ENCODE results near the gene CFAP299.
"Not testable (repeated sequence)": the region's sequence is repeated elsewhere in the genome, so short reads cannot be mapped to it uniquely, and the experiment has no call there.

Gene CFAP299

GRCh38 chr4:80439294-80440061 lies 103.9 kb downstream of the CFAP299 start:
- not testable (repeated sequence) for DNase-seq (ENCODE audit: low read depth in 2 of 3, low spot score in 1 of 3)

- DNase-seq (ENCODE audit: low read depth in 2 of 3, low spot score in 1 of 3) = no peak
Measured at GRCh38 chr4:80446248-80446647, 110.7 kb downstream of the CFAP299 start.

GRCh38 chr4:80446664-80447063 lies 111.1 kb downstream of the CFAP299 start:
- DNase-seq (ENCODE audit: low read depth in 2 of 3, low spot score in 1 of 3) = no peak

GRCh38 chr4:80447493-80447892 lies 112.0 kb downstream of the CFAP299 start:
- no peak for DNase-seq (ENCODE audit: low read depth in 2 of 3, low spot score in 1 of 3)

GRCh38 chr4:80448056-80448455 lies 112.5 kb downstream of the CFAP299 start:
- DNase-seq (ENCODE audit: low read depth in 2 of 3, low spot score in 1 of 3) = no peak

GRCh38 chr4:80452055-80452454 lies 116.5 kb downstream of the CFAP299 start:
- no peak for DNase-seq (ENCODE audit: low read depth in 2 of 3, low spot score in 1 of 3)

- no peak for DNase-seq (ENCODE audit: low read depth in 2 of 3, low spot score in 1 of 3)
Measured at GRCh38 chr4:80452768-80453167, 117.2 kb downstream of the CFAP299 start.

GRCh38 chr4:80454040-80454439 lies 118.5 kb downstream of the CFAP299 start:
- no peak for DNase-seq (ENCODE audit: low read depth in 2 of 3, low spot score in 1 of 3)

GRCh38 chr4:80454556-80454955 lies 119.0 kb downstream of the CFAP299 start:
- no peak for DNase-seq (ENCODE audit: low read depth in 2 of 3, low spot score in 1 of 3)

GRCh38 chr4:80459918-80460473 lies 124.5 kb downstream of the CFAP299 start:
- DNase-seq (ENCODE audit: low read depth in 2 of 3, low spot score in 1 of 3) = no peak

GRCh38 chr4:80461412-80461811 lies 125.9 kb downstream of the CFAP299 start:
- no peak for DNase-seq (ENCODE audit: low read depth in 2 of 3, low spot score in 1 of 3)

- no peak for DNase-seq (ENCODE audit: low read depth in 2 of 3, low spot score in 1 of 3)
Measured at GRCh38 chr4:80462621-80463091, 127.1 kb downstream of the CFAP299 start.

- no peak for DNase-seq (ENCODE audit: low read depth in 2 of 3, low spot score in 1 of 3)
Measured at GRCh38 chr4:80463509-80463908, 128.0 kb downstream of the CFAP299 start.

GRCh38 chr4:80465238-80465637 lies 129.7 kb downstream of the CFAP299 start:
- no peak for DNase-seq (ENCODE audit: low read depth in 2 of 3, low spot score in 1 of 3)

- DNase-seq (ENCODE audit: low read depth in 2 of 3, low spot score in 1 of 3) = no peak
Measured at GRCh38 chr4:80465736-80466135, 130.2 kb downstream of the CFAP299 start.

- no peak for DNase-seq (ENCODE audit: low read depth in 2 of 3, low spot score in 1 of 3)
Measured at GRCh38 chr4:80466618-80467017, 131.1 kb downstream of the CFAP299 start.

- no peak for DNase-seq (ENCODE audit: low read depth in 2 of 3, low spot score in 1 of 3)
Measured at GRCh38 chr4:80471756-80472155, 136.2 kb downstream of the CFAP299 start.

- no peak for DNase-seq (ENCODE audit: low read depth in 2 of 3, low spot score in 1 of 3)
Measured at GRCh38 chr4:80475236-80475635, 139.7 kb downstream of the CFAP299 start.

GRCh38 chr4:80475798-80476197 lies 140.3 kb downstream of the CFAP299 start:
- no peak for DNase-seq (ENCODE audit: low read depth in 2 of 3, low spot score in 1 of 3)

- no peak for DNase-seq (ENCODE audit: low read depth in 2 of 3, low spot score in 1 of 3)
Measured at GRCh38 chr4:80484712-80485111, 149.2 kb downstream of the CFAP299 start.

- DNase-seq (ENCODE audit: low read depth in 2 of 3, low spot score in 1 of 3) = no peak
Measured at GRCh38 chr4:80486603-80487002, 151.1 kb downstream of the CFAP299 start.

GRCh38 chr4:80489798-80490197 lies 154.3 kb downstream of the CFAP299 start:
- no peak for DNase-seq (ENCODE audit: low read depth in 2 of 3, low spot score in 1 of 3)

- no peak for DNase-seq (ENCODE audit: low read depth in 2 of 3, low spot score in 1 of 3)
Measured at GRCh38 chr4:80492761-80493160, 157.2 kb downstream of the CFAP299 start.

Data from stimulated activated CD4-positive, alpha-beta T cell treated with anti-CD3 and anti-CD28 coated beads, Interleukin-12 subunit alpha, Interleukin-12 subunit beta, amount 100 ng/mL, for 48 hours (primary cell).